Erythroblast (primary cell): Measurements from ENCODE around the gene MINDY4.

Source experiments
- GATA1 ChIP-seq: IDR thresholded peaks from 2 replicates; pipeline ENCODE4 v1.6.1; 2011; ENCODE audit warnings: low read depth, mild to moderate bottlenecking, control low read depth, low read length, moderate library complexity
- POLR2A ChIP-seq: IDR thresholded peaks from 2 replicates; pipeline ENCODE4 v1.6.1; 2011; ENCODE audit warnings: mild to moderate bottlenecking, low read length

- TF ChIP-seq POLR2A, result no peak
- no peak for TF ChIP-seq GATA1
These were observed 43.9 kb upstream of the MINDY4 start for GRCh38 chr7:30727061-30727945.
